ENCODE results near the gene ITSN2. TPM values are rescaled to one million over a fixed set of nuclear protein-coding genes. Genes with fewer than 3 reads are reported as not detected.

The ITSN2 gene
- total RNA-seq, 1 donor from 2014 or later = 23.8 TPM

DNA sequence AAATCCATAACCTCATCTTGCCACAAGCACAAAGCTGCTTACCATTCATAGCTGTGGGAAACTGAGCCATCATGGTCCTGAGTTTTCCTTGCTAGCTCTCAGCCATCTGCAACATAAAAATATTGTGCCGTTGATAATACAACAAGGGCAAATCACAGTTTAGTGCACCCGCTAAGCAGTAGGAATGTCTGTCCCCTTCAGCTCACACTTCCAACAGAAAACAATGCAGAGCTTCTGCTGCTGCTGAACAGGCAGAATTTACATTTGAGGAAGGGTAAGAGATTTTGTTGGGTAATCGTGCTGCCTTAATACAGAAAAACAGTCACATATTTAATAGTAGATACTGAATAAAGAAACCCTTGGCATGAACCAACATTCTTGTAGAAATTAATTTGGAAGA is 32.3 kb downstream of the ITSN2 start:
- FAIRE-seq (no peak), DNase-seq (ENCODE audit: low read depth) (no peak)
- H2AFZ ChIP-seq (ENCODE audit: low read depth, low read length) = no peak overlapping the region
- no peaks in the 10 kb centered on the region for H3K36me3 Mint-ChIP-seq (ENCODE audit: low read depth, unreplicated experiment)
- no peaks in the 10 kb centered on the region for H3K36me3 ChIP-seq (ENCODE audit: insufficient read depth, low read length)
- TF ChIP-seq EZH2 (IDR thresholded peaks at IDR 0.05; ENCODE audit: insufficient read depth, low read length) = no peak
- TF ChIP-seq, protein P1, sequence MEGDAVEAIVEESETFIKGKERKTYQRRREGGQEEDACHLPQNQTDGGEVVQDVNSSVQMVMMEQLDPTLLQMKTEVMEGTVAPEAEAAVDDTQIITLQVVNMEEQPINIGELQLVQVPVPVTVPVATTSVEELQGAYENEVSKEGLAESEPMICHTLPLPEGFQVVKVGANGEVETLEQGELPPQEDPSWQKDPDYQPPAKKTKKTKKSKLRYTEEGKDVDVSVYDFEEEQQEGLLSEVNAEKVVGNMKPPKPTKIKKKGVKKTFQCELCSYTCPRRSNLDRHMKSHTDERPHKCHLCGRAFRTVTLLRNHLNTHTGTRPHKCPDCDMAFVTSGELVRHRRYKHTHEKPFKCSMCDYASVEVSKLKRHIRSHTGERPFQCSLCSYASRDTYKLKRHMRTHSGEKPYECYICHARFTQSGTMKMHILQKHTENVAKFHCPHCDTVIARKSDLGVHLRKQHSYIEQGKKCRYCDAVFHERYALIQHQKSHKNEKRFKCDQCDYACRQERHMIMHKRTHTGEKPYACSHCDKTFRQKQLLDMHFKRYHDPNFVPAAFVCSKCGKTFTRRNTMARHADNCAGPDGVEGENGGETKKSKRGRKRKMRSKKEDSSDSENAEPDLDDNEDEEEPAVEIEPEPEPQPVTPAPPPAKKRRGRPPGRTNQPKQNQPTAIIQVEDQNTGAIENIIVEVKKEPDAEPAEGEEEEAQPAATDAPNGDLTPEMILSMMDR (IDR thresholded peaks at IDR 0.05; ENCODE audit: insufficient read depth, low read depth, low read length) = no peak
- H3K4me1 Mint-ChIP-seq (ENCODE audit: low read depth, unreplicated experiment) = no peaks in the 10 kb centered on the region
- no peaks in the 10 kb centered on the region for H3K9me3 Mint-ChIP-seq (ENCODE audit: unreplicated experiment)
- H3K27ac ChIP-seq (ENCODE audit: low read depth, low read length) = no peak overlapping the region
- no peaks in the 10 kb centered on the region for H3K27me3 Mint-ChIP-seq (ENCODE audit: low read depth, unreplicated experiment)
- no peak overlapping the region for H3K27ac Mint-ChIP-seq (ENCODE audit: unreplicated experiment)
- H3K4me3 Mint-ChIP-seq (ENCODE audit: unreplicated experiment) = no peak overlapping the region
- no peaks in the 10 kb centered on the region for H3K9me3 ChIP-seq (ENCODE audit: insufficient read depth, low read depth, low read length)
- no peak overlapping the region for H3K4me2 ChIP-seq (ENCODE audit: low read length)
- H4K20me1 ChIP-seq (ENCODE audit: insufficient read depth, low read length) = peaks cover 30% of the 10 kb centered on the region
- no peaks in the 10 kb centered on the region for H3K27me3 ChIP-seq (ENCODE audit: insufficient read depth, low read length)
- no peak overlapping the region for H3K4me3 ChIP-seq (ENCODE audit: insufficient read depth, low read depth, low read length)
- H3K4me1 ChIP-seq (ENCODE audit: insufficient read depth, low read length) = no peaks in the 10 kb centered on the region
- no peak overlapping the region for H3K9ac ChIP-seq (ENCODE audit: low read length)
- peaks cover 3% of the 10 kb centered on the region for H3K79me2 ChIP-seq (ENCODE audit: insufficient read depth, low read length)

DNA sequence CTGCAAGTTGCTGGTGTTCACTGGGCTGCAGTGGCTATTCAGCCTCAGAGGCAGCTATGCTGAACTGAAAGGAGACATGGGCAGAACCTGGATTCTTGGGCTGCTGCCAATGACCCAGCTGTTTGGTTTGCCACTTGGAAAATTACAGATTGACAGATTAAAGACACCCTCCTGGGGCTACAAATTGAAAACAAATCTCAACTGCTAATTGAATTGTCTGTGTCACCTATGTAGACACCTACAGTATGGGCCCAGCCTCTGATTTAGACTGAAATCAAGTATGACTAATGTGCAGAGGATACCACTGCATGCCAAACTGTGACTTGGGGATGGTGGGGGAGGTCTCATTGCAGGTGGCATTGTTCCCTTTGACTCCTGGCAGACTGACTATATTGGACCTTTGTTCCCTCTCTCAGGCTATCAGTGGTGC is 42.8 kb downstream of the ITSN2 start:
- Histone ChIP-seq H3K27me3 (ENCODE audit: insufficient read depth, low read length) (no peaks in the 10 kb centered on the region), H3K36me3 (ENCODE audit: insufficient read depth, low read length) (no peaks in the 10 kb centered on the region), H3K4me2 (ENCODE audit: low read length) (no peak overlapping the region), H2AFZ (ENCODE audit: low read depth, low read length) (no peak overlapping the region), H4K20me1 (ENCODE audit: insufficient read depth, low read length) (peaks cover 25% of the 10 kb centered on the region), H3K4me3 (ENCODE audit: insufficient read depth, low read depth, low read length) (no peak overlapping the region), H3K9me3 (ENCODE audit: insufficient read depth, low read depth, low read length) (peaks cover 5% of the 10 kb centered on the region), H3K4me1 (ENCODE audit: insufficient read depth, low read length) (peaks cover 6% of the 10 kb centered on the region), H3K27ac (ENCODE audit: low read depth, low read length) (no peak overlapping the region), H3K79me2 (ENCODE audit: insufficient read depth, low read length) (no peaks in the 10 kb centered on the region), H3K9ac (ENCODE audit: low read length) (no peak overlapping the region)
- H3K4me3 Mint-ChIP-seq (ENCODE audit: unreplicated experiment) = no peak overlapping the region
- no peak overlapping the region for H3K27ac Mint-ChIP-seq (ENCODE audit: unreplicated experiment)
- TF ChIP-seq, protein P1 (IDR thresholded peaks at IDR 0.05; ENCODE audit: insufficient read depth, low read depth, low read length) = no peak
- TF ChIP-seq EZH2 (IDR thresholded peaks at IDR 0.05; ENCODE audit: insufficient read depth, low read length) = no peak
- H3K36me3 Mint-ChIP-seq (ENCODE audit: low read depth, unreplicated experiment) = peaks cover 7% of the 10 kb centered on the region
- no peak for DNase-seq (ENCODE audit: low read depth)
- H3K27me3 Mint-ChIP-seq (ENCODE audit: low read depth, unreplicated experiment) = no peaks in the 10 kb centered on the region
- H3K9me3 Mint-ChIP-seq (ENCODE audit: unreplicated experiment) = peaks cover 4% of the 10 kb centered on the region
- no peak for FAIRE-seq
- peaks cover 15% of the 10 kb centered on the region for H3K4me1 Mint-ChIP-seq (ENCODE audit: low read depth, unreplicated experiment)

DNA sequence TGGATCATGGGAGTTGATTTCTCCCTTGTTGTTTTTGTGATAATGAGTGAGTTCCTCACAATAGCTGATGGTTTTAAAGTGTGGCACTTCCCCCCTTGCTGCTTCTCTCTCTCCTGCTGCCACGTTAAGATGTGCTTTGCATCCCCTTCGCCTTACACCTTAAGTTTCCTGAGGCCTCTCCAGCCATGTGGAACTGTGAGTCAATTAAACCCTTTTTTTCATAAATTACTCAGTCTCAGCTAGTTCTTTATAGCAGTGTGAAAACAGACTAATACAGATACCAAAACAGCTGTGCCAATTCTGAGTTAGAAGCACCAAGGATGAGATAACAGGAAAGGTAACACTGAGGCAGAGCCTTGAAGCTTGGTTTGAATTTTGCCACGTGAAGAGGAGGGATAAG is 44.7 kb downstream of the ITSN2 start:
- Histone ChIP-seq H2AFZ (ENCODE audit: low read depth, low read length) (no peak overlapping the region), H3K79me2 (ENCODE audit: insufficient read depth, low read length) (no peaks in the 10 kb centered on the region), H3K9me3 (ENCODE audit: insufficient read depth, low read depth, low read length) (peaks cover 5% of the 10 kb centered on the region), H3K4me3 (ENCODE audit: insufficient read depth, low read depth, low read length) (no peak overlapping the region), H4K20me1 (ENCODE audit: insufficient read depth, low read length) (peaks cover 17% of the 10 kb centered on the region), H3K36me3 (ENCODE audit: insufficient read depth, low read length) (no peaks in the 10 kb centered on the region), H3K9ac (ENCODE audit: low read length) (no peak overlapping the region), H3K27ac (ENCODE audit: low read depth, low read length) (no peak overlapping the region), H3K27me3 (ENCODE audit: insufficient read depth, low read length) (no peaks in the 10 kb centered on the region), H3K4me2 (ENCODE audit: low read length) (no peak overlapping the region), H3K4me1 (ENCODE audit: insufficient read depth, low read length) (peaks cover 6% of the 10 kb centered on the region)
- no peaks in the 10 kb centered on the region for H3K27me3 Mint-ChIP-seq (ENCODE audit: low read depth, unreplicated experiment)
- peaks cover 7% of the 10 kb centered on the region for H3K36me3 Mint-ChIP-seq (ENCODE audit: low read depth, unreplicated experiment)
- H3K4me1 Mint-ChIP-seq (ENCODE audit: low read depth, unreplicated experiment) = peaks cover 15% of the 10 kb centered on the region
- no peak overlapping the region for H3K27ac Mint-ChIP-seq (ENCODE audit: unreplicated experiment)
- TF ChIP-seq EZH2 (IDR thresholded peaks at IDR 0.05; ENCODE audit: insufficient read depth, low read length) = no peak
- TF ChIP-seq, protein P1 (IDR thresholded peaks at IDR 0.05; ENCODE audit: insufficient read depth, low read depth, low read length) = no peak
- no peak overlapping the region for H3K4me3 Mint-ChIP-seq (ENCODE audit: unreplicated experiment)
- peaks cover 4% of the 10 kb centered on the region for H3K9me3 Mint-ChIP-seq (ENCODE audit: unreplicated experiment)
- FAIRE-seq (no peak), DNase-seq (ENCODE audit: low read depth) (no peak)
